Right lung (tissue), 5 donors: Measurements from ENCODE around the gene TDRD10. TPM values are rescaled to one million over a fixed set of nuclear protein-coding genes. Genes with fewer than 3 reads are reported as not detected.

Experiments used
- DNase-seq, 2 donors: peaks; one replicate each; pipeline ENCODE4 v3.0.0-alpha.2; 2013
- polyA plus RNA-seq, 5 donors: library from polyadenylated mRNA; unstranded; fragments of 120-200 nt; gene quantifications; one replicate each; pipeline versions ENCODE4 v1.2.1 to v1.2.3, GENCODE V29; 2013; ENCODE audit warnings: inconsistent platforms in 1 of 5, low replicate concordance in 1 of 5; ENCODE audit not compliant: insufficient read length in 5 of 5, insufficient read depth in 1 of 5

The TDRD10 gene
- polyA plus RNA-seq, 5 donors: 1.9 to 4.5 (median 3.1) TPM

DNA sequence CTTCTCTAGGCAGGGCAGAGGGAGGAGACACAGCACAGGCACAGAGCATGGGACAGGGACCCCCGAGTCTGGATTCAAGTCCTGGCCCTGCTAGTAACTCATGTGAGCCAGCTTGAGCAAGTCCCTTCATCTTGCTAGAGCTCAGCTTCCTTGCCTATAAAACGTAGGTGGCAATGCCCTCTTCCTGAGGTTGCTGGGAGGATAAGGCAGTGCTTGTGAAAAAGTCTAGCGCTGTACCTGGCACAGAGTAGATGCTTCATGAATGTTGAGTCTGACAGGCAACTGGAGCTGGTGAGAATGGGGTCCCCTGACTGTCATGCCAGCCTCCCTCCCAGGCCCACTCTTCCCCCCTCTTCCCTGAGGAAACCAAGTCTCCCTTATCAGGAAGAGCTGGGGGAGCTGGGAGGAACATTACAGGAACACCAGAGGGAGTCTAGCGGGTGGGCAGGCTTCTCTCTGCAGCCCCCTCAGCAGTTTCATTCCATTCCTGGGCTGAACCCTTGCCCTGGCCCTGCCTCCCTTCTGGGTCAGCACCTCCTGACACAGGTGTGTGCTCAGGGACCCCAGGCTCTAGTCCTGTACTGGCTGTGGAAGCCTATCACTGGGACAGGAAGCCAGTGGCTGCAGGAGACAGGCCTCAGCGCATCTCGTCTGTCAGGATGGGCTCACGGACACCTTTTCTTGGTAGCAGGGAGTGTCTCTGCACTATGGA, 75.5 kb downstream of the TDRD10 start:
- DNase-seq: no peak

DNA sequence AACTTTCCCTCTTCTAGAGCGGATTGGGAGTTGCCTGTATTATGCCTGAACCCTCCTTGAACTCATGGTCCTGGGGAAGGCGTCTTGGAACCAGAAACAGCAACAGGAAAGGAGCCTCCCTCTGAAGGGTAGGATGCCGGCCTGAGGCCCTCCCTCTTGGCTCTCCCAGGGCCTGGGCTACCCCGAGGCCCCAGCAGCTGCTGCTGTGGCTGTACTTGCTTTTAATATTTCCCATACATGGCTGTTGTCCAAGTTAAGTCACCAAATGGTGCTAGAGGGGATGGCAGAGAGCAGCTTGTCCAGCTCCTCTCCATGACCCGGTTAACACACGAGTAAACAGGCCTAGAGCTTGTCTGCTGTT, 76.0 kb downstream of the TDRD10 start:
- DNase-seq: no peak

DNA sequence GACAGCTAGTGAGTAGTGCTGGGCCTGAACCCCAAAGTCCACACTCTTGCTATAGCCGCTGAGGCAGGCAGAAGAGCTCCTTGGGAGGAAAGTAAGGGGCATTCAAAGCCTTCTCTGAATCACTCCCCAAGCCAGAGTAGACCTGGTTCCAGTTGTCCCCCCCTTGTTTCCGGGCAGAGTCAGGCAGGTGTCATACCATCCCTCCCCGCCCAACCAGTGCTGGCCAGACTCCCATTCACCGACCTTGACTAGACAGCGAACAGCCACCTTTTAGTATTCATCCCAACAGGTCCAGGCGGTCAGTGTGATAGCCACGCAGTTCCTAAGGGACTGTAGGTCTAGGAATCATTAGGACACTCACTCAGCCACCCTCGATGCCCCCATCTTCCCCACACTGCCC, 77.4 kb downstream of the TDRD10 start:
- no peak for DNase-seq

DNA sequence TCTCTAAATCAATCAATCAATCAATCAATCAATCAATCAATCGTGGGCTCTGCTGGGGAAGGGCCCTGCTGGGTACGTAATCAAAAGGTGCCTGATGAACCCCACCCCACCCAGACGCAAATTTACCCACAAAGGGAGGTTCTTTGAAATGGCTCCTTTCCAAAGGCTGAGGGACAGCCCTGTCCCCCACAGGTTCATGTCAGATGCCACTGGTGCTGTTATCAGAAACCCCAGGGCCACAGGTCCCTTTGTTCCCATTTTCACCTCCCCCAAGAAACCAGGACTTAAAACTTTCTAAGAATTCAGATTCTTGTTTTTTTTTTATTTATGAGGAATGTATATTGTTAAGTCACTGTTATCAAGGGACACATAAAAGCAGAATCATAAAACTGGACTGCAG, 79.7 kb downstream of the TDRD10 start:
- no peak for DNase-seq

DNA sequence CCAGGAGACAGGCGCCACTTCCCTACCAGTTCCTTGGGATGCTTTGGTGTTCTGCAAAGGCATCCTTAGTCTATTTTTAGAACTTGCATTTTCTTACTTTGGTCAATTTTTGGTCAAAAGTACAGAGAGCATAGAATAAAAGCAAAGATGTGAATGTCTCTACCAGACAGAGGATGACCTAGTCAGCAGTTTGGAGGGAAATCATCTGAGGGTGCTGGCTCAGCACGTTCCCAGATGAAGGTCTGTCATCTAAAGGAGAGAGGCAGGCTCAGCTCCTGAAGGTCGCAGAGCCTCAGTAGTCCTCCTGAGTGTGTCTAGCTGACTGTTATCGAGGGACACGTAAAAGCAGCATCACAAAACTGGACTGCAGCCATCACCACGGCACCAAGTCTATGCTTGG, 80.9 kb downstream of the TDRD10 start:
- no peak for DNase-seq

DNA sequence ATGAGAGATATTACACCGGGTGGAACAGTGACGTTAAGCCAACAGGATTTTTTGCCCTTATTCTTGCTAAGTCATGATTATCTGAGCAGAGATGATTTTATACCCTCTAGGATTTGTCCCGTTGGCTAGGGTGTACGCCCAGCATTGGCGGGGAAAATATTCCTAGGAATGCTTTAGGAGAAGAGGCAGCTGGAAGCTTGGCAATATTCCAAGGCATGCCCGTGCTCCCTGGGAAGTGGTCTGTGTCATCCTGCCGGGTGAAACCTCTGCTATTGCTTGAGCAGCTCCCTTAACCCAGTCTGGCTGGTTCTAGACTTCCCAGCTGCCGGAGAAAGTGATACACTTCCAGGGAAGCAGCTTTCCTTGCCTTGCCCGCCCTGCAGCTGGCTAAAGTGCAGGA, 81.8 kb downstream of the TDRD10 start:
- DNase-seq: peak; percentile 16 to 22

DNA sequence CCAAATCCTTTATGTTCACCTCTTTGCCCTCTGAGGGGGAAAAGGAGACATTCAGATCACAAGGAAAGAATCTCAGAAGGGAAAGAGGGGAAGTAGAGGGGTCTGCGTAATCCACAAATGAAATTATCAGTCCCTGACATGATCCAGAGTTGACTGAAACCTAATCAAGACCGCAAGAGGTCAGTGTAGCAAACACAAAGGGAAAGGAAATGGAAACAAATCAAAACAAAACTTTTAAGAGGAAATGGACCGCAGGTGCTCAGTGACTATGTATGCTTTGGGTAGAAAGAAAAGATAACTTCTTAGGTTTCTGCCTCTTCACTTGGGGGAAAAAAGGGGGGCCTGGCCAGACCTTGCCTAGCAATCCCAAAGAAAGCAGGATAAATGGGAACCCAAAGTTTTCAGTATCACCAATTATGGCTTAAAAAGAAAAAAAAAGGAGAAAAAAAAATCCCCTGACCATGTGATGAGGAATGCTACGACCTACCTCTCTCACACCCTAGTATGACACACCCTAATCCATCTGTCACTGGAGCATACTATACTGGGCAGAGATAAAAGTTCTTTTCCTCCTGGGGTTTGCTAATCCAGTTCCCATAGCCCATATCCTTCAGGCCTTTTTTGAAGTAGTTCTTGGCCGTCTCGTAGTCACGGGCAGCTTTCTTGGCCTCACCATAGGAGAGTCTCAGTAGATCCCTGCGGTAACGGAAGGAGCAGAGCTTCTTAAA, 82.4 kb downstream of the TDRD10 start:
- DNase-seq: no peak

DNA sequence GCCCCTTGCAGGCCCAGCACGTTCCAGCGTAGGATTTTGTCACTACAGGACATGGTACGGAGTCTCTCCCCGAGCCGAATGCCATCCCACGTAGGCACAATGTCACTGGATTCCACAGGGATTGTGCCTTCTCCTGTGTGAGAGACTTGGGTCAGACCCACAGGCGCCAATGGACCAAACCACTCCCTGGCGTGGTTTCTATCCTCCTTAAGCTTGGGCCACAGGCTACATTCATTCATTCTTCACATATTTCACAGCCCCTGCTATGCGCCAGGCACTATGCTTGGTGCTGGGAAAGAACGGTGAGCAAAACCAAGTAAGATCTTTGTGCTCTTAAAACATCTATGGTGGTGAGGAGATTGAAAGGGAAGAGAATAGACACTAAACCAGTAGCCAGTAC, 84.2 kb downstream of the TDRD10 start:
- no peak for DNase-seq

DNA sequence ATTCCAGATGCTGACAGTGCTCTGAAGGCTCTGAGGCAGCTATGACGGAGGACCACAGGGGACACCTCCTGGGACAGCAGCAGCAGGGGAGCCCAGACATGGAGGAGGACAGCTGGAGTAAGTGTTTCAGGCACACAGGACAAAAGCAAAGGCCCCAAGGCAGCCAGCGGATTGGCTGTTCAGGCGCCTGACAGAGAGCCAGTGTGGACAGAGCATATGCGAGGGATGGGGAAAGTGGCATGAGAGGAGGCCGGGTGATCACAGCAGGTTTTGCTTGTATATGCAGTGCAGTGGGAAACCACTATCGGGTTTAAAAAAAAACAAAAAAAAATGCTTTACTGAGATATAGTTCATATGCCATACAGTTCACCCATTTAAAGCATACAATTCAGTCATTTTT, 84.6 kb downstream of the TDRD10 start:
- DNase-seq: no peak

DNA sequence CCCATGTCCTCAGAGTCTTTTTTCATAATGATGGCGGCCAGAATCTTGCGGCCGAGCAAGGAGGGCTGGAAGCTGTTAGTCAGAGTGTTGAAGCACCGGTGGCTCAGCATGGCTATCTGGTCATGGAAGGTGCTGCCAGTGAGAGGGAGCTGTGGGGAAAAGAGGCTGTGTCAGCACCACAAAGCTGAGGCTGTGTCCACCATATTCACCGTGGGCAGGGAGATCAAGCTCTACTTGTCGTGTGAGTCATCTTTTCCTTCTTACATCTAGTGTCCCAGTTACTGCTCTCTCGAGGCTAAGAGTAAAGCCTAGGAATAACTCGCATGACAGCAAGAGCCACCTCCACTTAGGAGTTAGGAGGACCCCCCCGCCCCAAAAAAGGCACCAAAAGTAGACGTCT, 87.8 kb downstream of the TDRD10 start:
- no peak for DNase-seq

DNA sequence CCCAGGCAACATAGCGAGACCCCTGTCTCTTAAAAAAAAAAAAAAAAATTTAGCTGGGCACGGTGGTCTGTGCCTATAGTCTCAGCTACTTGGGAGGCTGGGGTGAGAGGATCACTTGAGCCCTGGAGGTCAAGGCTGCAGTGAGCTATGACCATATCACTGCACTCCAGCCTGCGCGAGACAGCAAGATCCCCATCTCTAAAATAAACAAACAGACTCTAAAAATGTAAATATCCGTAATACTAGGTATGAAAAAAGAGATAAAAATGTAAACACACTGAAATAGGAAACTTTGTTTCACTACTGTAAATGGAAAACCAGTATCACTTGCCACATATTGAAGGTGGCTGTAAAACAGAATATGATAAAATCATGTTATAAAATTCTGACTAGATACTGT, 88.7 kb downstream of the TDRD10 start:
- no peak for DNase-seq

DNA sequence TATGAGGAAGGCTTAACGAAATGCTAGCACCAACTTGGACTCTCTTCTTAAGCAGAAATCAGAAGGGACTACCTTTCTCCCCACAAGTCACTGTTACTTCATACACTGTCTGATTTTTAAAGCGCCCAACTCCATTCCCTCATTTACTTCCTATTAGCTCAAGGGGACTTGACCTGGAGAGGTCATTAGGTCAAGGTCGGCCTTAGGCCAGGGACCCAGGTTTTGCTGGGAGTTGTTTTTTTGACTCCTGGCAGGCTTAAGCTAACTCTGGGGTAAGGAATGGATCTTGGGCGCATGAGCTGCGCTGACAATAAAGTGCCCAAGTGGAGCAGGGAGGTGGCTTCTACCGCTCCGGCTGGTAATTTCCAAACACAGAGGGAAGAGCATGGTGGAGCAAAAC, 89.2 kb downstream of the TDRD10 start:
- no peak for DNase-seq

DNA sequence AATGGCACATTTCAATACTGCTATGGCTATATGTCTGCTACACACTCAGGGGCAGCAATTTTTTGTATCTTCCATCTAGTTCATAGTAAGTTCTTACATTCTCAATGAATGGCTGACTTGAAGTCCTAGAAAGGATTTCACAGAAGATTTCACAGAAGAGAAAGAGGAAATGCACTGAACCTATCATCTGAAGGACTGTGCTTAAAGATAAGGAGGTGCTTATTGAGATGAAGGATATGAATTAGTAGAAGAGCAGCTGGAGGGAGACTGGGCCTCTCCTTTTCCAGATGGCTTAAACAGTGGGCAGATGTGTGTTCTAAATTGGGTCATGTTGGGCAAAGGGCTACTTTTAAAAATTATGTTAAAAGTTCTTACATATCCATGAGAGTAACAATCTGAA, 91.4 kb downstream of the TDRD10 start:
- DNase-seq: no peak

DNA sequence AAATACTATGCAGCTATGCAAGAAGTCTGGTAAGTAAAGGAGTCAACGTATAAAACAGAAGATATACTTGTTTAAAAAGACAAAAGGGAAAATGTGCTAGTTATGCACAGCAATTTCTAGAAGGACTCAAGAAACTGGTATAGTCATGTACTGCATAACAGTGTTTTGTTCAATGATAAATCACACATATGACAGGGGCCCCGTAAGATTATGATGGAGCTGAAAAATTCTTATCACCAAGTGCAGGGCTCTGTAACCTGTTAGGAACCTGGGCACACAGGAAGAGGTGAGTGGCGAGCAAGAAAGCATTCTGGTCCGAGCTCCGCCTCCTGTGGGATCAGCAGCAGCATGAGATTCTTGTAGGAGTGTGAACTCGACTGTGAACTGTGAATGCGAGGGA, 92.8 kb downstream of the TDRD10 start:
- no peak for DNase-seq

DNA sequence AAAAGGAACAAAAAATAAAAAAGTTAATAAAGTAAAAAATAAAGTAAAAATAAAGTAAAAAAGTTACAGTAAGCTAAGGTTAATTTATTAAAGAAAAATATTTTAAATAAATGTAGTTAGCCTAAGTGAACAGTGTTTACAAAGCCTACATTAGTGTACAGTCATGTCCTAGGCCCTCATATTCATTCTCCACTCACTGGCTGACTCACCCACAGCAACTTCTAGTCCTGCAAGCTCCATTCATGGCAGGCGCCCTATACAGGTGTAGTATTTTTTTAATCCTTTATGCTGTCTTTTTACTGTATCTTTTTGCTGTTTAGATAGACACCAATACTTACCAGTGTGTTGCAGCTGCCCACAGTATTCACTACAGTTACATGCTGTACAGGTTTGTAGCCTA, 93.6 kb downstream of the TDRD10 start:
- DNase-seq: no peak

Other genes with a start within 250 kb of the TDRD10 start
- 10 to 100 TPM; 73.2 to 81.0 (median 79.2) TPM for gene HAX1, start 229.6 kb upstream of the TDRD10 start, polyA plus RNA-seq
- under 1 TPM; 0.14 to 0.40 (median 0.21) TPM for gene AQP10, start 181.1 kb upstream of the TDRD10 start, polyA plus RNA-seq
- 10 to 100 TPM; 28.3 to 38.3 (median 35.3) TPM for gene ATP8B2, start 176.7 kb upstream of the TDRD10 start, polyA plus RNA-seq
- 1 to 10 TPM; 3.9 to 5.7 (median 5.2) TPM for gene IL6R, start 96.9 kb upstream of the TDRD10 start, polyA plus RNA-seq
- gene SHE, start 193 bp downstream of the TDRD10 start, polyA plus RNA-seq: 10 to 100 TPM; 16.9 to 20.7 (median 18.3) TPM
- 100 to 1,000 TPM in 4 of 5 donors, 10 to 100 TPM in 1; 90.2 to 111 (median 107) TPM for gene UBE2Q1, start 56.4 kb downstream of the TDRD10 start, polyA plus RNA-seq
- under 1 TPM; 0.41 to 0.68 (median 0.60) TPM for gene CHRNB2, start 65.6 kb downstream of the TDRD10 start, polyA plus RNA-seq
- gene ADAR, start 106.0 kb downstream of the TDRD10 start, polyA plus RNA-seq: 100 to 1,000 TPM; 123 to 154 (median 139) TPM